HepG2 (cell line): ENCODE measurements around the gene HACL1. TPM values are rescaled to one million over a fixed set of nuclear protein-coding genes. Genes with fewer than 3 reads are reported as not detected.
A peak's percentile ranks its signal among the peaks of the same experiment; 100 is the strongest.

ENCODE experiments used
- ATF7 ChIP-seq, 2 experiments: fragments of 450-650 bp in 1 of 2; sonication (generic) in 1 of 2; formaldehyde crosslinking in 1 of 2; IDR thresholded peaks; 2 replicates each; pipeline versions ENCODE4 v1.4.0 to v1.6.1; 2016 to 2020; ENCODE audit warnings: antibody characterized with exemption in 1 of 2, mild to moderate bottlenecking in 1 of 2, missing genetic modification reagents in 1 of 2
- GLMP ChIP-seq: sonication (generic); formaldehyde crosslinking; IDR thresholded peaks from 2 replicates; pipeline ENCODE4 v1.9.0; 2021; ENCODE audit warnings: missing genetic modification reagents, mild to moderate bottlenecking, borderline replicate concordance
- HES4 ChIP-seq: sonication (generic); formaldehyde crosslinking; IDR thresholded peaks from 2 replicates; pipeline ENCODE4 v1.9.0; 2021; ENCODE audit warnings: mild to moderate bottlenecking, missing genetic modification reagents, borderline replicate concordance
- HOMEZ ChIP-seq: IDR thresholded peaks from 2 replicates; pipeline ENCODE4 v1.6.1; 2016; ENCODE audit warnings: low read depth
- IRF2 ChIP-seq: IDR thresholded peaks from 2 replicates; pipeline ENCODE4 v1.6.1; 2018; ENCODE audit warnings: missing genetic modification reagents, missing compliant biosample characterization
- ISX ChIP-seq: sonication (generic); formaldehyde crosslinking; conservative IDR thresholded peaks from 2 replicates; pipeline ENCODE4 v1.5.0; 2020; ENCODE audit warnings: missing genetic modification reagents
- KDM5A ChIP-seq: fragments of 200-600 bp; sonication (generic); IDR thresholded peaks from 2 replicates; pipeline ENCODE4 v1.7.0; 2018; ENCODE audit warnings: antibody characterized with exemption, mild to moderate bottlenecking, low read length, borderline replicate concordance
- MYC ChIP-seq: sonication (generic); formaldehyde crosslinking; IDR thresholded peaks from 2 replicates; pipeline ENCODE4 v1.9.0; 2021; ENCODE audit warnings: missing genetic modification reagents, borderline replicate concordance
- MYNN ChIP-seq: sonication (generic); formaldehyde crosslinking; IDR thresholded peaks from 2 replicates; pipeline ENCODE4 v1.4.0; 2020; ENCODE audit warnings: mild to moderate bottlenecking, low read depth, missing genetic modification reagents
- NRL ChIP-seq: sonication (generic); formaldehyde crosslinking; IDR thresholded peaks from 2 replicates; pipeline ENCODE4 v1.5.0; 2020; ENCODE audit warnings: missing genetic modification reagents, mild to moderate bottlenecking, moderate library complexity, borderline replicate concordance
- TBL1XR1 ChIP-seq: fragments of 150-350 bp; IDR thresholded peaks from 2 replicates; pipeline ENCODE4 v1.6.1; 2014; ENCODE audit warnings: borderline replicate concordance, low read length; ENCODE audit not compliant: partially characterized antibody
- USF2 ChIP-seq, 2 experiments: sonication (generic) in 1 of 2; formaldehyde crosslinking in 1 of 2; IDR thresholded peaks; 2 replicates each; pipeline versions ENCODE4 v1.5.1 to v1.6.1; 2011 to 2020; ENCODE audit warnings: borderline replicate concordance in 1 of 2, low read depth in 1 of 2, low read length in 1 of 2, mild to moderate bottlenecking in 1 of 2, missing genetic modification reagents in 1 of 2, moderate library complexity in 1 of 2
- ZNF512 ChIP-seq: sonication (generic); formaldehyde crosslinking; IDR thresholded peaks from 2 replicates; pipeline ENCODE4 v1.4.0; 2020; ENCODE audit warnings: mild to moderate bottlenecking, missing genetic modification reagents
- ZNF782 ChIP-seq: sonication (generic); formaldehyde crosslinking; IDR thresholded peaks from 2 replicates; pipeline ENCODE4 v1.4.0; 2020; ENCODE audit warnings: missing genetic modification reagents, mild to moderate bottlenecking, borderline replicate concordance
- ZNF878 ChIP-seq: sonication (generic); formaldehyde crosslinking; IDR thresholded peaks from 2 replicates; pipeline ENCODE4 v1.8.1; 2023; ENCODE audit warnings: mild to moderate bottlenecking, missing genetic modification reagents, moderate library complexity
- polyA plus RNA-seq, 8 experiments: library from polyadenylated mRNA; depleted of rRNA in 3 of 8; stranded (reverse) in 7 of 8; unstranded in 1 of 8; fragments of >200 nt; fragmentation: Illumina TruSeq in 4 of 8; extraction: Trizol in 4 of 8; gene quantifications; 2 replicates each; pipeline versions ENCODE4 v1.2.1 to v1.2.3, GENCODE V29; 2011 to 2016; ENCODE audit warnings: low read depth in 4 of 8, missing spikeins in 1 of 8, mixed read lengths in 1 of 8; ENCODE audit not compliant: insufficient read depth in 1 of 8
- total RNA-seq, 5 experiments: library from RNA; depleted of rRNA; stranded (reverse); fragments of >200 nt; fragmentation: Illumina TruSeq; extraction: Trizol; gene quantifications; 2 replicates each; pipeline ENCODE4 v1.2.3, GENCODE V29; 2016; ENCODE audit warnings: low read depth in 1 of 5

Gene HACL1
- total and polyA plus RNA-seq, 2 of the 13 experiments (the other 11 are each of a cell fraction or from before 2014, with no cell fraction given): 22.1 to 25.7 TPM

- TF ChIP-seq MYC: no peak
- 0 out of 2 replicates have a peak, but pooled peaks have one; percentile 30 for TF ChIP-seq IRF2
- no peak; the same call in 1 of the 2 replicates for TF ChIP-seq USF2 (IDR thresholded peaks at IDR 0.05; ENCODE audit: low read depth, low read length)
- TF ChIP-seq USF2 (CRISPR knock-in tag; IDR thresholded peaks at IDR 0.05; ENCODE audit: borderline replicate concordance): peak; percentile 13; the same call in 1 of the 2 replicates
- no peak for TF ChIP-seq ZNF878 (CRISPR knock-in tag)
- 0 out of 2 replicates have a peak, but pooled peaks have one; percentile 17 for TF ChIP-seq HOMEZ (CRISPR knock-in tag)
- TF ChIP-seq ATF7 (IDR thresholded peaks at IDR 0.05): no peak
- no peak for TF ChIP-seq ATF7 (CRISPR knock-in tag; IDR thresholded peaks at IDR 0.05)
- no peak for TF ChIP-seq NRL (CRISPR knock-in tag)
- TF ChIP-seq KDM5A: no peak
- TF ChIP-seq HES4 (CRISPR knock-in tag): no peak
- TF ChIP-seq MYNN (CRISPR knock-in tag): no peak
- TF ChIP-seq TBL1XR1: no peak
- TF ChIP-seq ZNF512: no peak
- TF ChIP-seq ISX (CRISPR knock-in tag): no peak
- TF ChIP-seq ZNF782 (CRISPR knock-in tag): no peak
- TF ChIP-seq GLMP (CRISPR knock-in tag): no peak
Measured at GRCh38 chr3:15629860-15630597, 28.7 kb upstream of the HACL1 start (continued).
